Ureter (tissue), 1 donor: ENCODE results near the gene LCNL1. TPM values are rescaled to one million over a fixed set of nuclear protein-coding genes. Genes with fewer than 3 reads are reported as not detected.
A peak's percentile ranks its signal among the peaks of the same experiment; 100 is the strongest.

Experiments
- DNase-seq: peaks from one replicate; pipeline ENCODE4 v3.0.0-alpha.2; 2020; ENCODE audit warnings: low spot score
- total RNA-seq: library from RNA; stranded (reverse); gene quantifications from one replicate; pipeline ENCODE4 v1.2.4, GENCODE V29; 2023
- donor health status: DM: yes; HTN: yes; CAD: no.

The LCNL1 gene
- total RNA-seq, 1 donor from 2014 or later = 1.7 TPM

DNA sequence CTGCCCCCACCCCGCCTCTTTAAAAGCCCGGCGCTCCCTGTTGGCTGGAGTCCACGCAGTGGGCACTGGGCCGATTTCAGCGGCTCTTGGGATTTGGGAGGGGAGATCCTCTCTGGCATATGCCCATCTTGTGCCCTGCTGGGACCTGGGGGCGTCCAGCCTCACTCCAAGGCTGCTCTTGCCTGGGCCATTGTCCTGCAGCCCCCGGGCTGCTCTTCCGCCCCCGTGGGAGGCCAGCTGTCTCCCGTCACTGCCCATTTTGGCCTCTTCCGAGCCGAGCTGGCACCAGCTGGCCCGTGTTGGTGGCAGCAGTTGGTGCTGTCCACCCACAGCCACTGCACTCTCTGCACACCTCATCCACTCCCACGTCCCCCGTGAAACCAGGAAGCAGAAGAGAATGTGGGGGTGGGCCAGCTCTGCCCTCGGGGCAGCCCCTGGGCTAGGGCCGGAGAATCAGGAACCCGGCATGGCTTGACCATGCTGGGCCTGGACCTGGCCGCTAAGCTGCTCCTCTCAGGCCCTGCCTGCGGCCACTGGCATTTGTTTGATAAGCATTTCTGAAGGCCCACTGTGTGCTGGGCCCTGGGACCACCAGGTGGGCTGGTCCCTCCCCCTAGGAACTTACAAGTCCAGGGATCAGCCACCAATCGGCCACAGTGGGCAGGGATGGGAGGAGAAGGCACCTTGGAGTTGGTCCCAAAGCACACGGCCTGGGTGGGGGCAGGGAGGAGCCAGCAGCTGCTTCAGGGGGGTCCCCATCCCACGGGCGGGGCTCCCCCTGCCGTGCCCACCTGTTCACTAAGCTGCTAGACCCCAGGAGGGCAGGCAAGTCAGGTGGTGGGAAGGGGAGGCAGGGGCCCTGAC lies 35.5 kb upstream of the LCNL1 start:
- DNase-seq = no peak

DNA sequence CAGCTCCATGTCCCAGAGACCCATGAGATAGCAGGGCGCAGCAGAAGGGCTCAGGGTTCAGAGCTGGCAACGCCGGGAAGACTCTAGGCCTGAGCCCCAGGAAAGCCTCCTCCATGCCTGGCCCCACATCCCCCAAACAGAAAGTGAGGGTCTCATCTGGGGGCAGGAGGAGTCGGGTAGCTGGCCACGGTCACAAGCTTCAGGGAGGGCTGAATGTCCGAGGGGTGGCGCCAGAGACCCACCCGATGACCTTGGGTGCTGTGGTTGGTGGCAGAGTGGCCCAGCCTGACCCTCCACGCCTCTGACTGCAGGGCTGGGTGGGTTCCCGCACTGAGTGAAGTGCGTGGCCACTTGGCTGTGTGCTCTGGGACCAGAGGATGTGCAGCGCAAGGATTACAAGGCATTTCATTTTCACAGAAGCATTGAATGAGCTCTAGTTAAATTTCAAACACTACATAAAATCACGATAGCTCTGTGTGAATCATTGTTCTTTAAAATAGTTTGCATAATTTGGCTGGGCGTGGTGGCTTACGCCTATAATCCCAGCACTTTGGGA lies 34.8 kb upstream of the LCNL1 start:
- no peak for DNase-seq

DNA sequence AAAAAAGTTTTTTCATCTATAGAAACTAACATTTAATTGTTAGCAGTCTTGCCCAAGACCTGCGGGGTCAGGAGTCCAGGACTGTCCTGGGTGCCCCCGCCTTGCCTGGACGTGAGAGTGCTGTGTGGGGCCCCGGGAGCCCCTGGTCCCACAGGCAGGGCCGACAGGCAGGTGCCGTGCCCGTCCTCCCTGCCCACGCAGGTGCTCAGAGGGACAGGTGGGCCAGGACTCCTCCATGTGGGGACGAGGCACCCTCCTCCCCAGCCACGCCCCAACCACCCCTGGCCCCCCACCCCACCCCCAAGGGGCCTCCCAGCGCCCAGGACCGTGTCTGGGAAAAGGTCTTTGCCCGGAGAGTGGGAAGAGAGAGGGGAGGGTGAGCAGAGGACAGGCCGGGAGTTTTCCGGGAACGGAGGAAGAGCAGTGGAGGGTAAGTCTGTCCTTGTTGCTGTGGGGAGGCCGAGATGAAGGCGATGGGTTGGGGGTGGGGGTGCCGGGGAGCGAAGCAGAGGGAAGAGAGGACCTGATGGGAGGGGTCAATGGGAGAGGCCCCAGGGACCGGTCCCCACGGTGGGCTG lies 33.5 kb upstream of the LCNL1 start:
- no peak for DNase-seq

DNA sequence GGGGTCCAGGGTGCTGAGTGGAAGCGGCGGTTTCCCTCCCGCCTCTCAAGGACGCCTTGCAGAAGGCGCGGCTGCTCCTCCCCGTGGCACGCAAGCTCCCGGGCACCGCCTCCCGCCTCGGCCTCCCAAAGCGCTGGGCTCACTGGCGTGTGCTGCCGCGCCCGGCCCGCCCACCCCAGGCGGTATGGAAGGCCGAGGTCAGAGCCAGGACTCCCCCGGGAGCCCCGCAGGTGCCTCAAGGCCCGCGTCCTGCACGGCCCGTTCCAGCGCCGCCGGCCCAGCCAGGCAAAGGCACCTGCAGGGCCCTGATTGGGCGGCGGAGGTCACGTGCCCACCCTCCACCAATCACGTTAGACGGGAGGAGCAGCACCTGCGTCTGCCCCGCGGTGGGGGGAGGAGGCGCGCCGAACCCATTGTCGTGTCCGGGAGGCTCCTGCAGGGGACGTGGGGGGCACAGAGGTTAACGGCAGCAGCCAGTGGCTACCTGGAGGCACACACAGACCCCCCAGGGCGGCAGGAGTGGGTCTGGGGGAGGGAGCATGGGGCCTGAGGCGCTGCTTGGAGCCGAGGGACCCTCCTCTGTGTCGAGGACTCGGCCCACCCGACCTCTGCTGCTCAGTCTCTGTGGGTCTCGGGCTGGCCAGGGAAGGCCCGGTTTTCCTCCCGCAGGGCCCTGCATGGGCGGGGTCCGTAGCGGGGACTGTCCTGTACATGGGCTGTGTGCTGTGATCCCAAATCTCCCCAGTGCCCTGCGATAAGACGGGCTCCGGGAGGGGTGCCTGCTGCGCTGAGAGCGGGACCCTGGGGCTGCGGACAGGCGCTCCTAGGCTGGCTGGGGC lies 32.8 kb upstream of the LCNL1 start:
- peak; percentile 96 for DNase-seq

DNA sequence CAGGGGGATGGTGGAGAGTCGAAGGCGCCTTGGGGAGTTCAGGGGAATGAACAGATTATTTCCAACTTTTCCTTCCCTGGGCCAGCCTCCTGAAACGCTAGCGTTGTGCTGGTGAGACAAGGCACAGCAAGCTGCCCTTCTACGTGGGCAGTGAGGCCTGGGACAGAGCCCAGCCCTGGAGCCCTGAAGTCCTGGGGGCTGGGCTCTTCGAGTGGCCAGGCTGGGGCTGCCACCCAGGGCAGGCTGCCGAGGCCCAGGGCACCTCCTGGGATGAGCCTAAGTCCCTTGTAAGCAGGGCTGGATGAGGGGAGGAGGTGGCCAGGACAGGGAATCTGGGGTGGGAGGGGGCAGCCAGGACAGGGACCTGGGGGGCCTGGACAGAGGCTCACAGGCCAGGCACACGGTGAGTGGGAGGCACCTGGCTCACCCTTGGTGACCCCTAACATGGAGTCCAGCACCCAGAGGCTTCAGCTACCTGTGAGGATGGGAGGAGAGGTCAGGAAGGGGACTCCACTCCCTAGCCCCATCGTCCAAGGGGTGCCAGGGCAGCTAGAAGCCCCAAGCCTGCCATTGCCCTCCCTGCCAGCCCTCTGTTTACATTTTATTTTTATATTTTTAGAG lies 32.0 kb upstream of the LCNL1 start:
- no peak for DNase-seq

DNA sequence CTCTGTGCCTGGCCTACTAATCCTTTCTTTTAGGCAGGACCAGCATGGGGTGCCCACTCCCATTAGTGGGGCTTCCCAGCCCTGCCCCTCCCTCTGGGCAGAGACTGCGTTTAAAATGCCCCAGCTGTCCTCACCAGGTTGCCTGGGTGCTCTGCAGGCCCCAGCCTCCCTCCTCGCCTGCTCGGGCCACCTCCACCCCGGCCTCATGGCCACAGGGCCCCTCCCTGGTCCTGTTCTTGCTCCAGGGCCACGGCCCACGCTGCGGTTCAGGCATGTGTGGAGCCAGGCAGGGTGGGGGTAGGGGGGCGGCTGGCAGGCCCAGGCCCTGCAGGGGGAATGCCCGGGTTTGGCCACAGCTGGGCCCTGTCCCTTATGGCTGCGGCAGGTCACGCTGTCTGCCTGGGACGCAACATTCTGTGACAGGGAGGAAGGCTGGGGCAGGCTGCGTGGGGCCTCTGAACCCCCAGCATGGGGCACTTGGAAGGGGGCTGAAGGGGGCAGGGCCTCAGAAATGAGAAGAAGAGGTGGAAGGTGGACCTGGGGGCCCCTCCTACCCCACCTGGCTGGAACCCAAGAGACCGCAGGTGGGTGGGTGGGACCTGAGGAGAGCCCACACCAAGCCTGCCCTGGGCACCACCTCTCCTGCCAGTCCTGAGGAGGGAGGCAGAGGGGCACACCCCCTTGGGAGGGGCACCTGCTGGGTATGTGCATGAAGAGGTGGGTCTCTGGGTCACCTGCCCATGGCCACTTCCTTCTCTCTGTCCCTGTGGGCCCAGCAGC lies 31.1 kb upstream of the LCNL1 start, which contains the start of gene LCN12:
LCN12 (plus strand) TSS at position 733 of the 780 bp plus-strand sequence. CDS start 55 bp downstream, outside the sequence.
- no peak for DNase-seq

DNA sequence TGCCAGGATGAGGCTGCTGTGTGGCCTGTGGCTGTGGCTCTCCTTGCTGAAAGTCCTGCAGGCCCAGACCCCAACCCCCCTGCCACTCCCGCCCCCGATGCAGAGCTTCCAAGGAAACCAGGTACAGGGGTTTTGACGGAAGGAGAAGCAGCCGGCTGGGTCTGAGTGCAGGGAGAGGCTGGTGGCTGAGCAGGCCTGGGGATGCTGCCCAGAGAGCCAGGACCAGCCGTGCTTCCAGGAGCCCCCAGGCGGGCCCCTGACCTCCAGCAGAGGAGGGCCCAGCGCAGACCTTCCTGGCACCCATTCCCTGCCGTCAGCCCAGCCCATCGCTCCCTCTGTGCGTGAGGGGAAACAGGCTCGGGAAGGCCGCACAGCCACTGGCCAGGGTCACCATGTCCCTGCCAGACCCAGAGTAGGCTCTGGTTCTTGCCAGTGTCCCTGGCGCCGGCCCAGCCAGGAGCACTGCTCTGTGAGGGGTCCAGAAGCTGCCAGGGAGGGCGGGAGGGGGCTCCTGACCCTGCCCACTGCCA lies 30.4 kb upstream of the LCNL1 start:
- DNase-seq = no peak

DNA sequence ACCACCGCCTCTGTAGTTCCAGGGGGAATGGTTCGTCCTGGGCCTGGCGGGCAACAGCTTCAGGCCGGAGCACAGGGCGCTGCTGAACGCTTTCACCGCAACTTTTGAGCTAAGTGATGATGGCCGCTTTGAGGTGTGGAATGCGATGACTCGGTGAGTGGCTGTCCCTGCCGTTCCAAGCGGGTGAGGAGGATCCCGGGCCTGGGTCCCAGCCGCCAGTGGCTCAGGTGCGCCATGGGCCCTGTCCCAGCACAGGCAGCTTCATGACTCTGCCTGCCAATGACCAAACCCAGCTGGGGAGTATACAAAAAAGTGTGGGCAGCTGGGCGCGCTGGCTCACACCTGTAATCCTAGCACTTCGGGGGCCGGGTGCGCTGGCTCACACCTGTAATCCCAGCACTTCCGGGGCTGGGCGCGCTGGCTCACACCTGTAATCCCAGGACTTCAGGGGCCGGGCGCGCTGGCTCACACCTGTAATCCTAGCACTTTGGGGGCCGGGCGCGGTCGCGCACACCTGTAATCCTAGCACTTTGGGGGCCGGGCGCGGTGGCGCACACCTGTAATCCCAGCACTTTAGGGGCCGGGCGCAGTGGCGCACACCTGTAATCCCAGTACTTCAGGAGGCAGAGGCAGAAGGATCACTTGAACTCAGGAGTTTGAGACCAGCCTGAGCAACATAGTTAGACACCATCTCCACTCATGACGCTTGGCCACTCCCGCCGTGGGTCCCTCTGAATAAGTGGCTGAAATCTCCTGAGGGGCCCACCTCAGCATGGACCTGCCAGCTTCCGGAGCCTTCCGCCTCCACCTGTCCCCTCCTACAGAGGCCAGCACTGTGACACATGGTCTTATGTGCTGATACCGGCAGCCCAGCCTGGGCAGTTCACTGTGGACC lies 29.7 kb upstream of the LCNL1 start:
- DNase-seq = no peak

DNA sequence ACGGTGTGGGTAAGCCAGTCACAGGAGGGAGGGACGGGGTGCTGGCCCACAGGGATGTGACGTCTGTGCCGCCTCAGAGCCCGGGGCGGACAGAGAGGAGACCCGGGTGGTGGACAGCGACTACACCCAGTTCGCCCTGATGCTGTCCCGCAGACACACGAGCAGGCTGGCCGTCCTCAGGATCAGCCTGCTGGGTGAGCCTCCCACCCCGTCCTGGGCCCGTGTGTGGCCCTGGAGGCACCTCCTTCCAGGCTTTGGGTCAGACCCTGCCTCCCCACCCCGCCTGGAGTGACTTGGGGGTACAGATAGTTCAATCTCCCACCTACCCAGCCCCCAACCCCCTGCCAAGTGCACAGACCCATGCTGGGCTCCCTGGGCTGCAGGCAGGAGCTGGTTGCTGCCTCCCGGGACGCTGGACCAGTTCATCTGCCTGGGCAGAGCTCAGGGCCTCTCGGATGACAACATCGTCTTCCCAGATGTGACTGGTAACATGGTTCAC lies 29.0 kb upstream of the LCNL1 start:
- DNase-seq = no peak

DNA sequence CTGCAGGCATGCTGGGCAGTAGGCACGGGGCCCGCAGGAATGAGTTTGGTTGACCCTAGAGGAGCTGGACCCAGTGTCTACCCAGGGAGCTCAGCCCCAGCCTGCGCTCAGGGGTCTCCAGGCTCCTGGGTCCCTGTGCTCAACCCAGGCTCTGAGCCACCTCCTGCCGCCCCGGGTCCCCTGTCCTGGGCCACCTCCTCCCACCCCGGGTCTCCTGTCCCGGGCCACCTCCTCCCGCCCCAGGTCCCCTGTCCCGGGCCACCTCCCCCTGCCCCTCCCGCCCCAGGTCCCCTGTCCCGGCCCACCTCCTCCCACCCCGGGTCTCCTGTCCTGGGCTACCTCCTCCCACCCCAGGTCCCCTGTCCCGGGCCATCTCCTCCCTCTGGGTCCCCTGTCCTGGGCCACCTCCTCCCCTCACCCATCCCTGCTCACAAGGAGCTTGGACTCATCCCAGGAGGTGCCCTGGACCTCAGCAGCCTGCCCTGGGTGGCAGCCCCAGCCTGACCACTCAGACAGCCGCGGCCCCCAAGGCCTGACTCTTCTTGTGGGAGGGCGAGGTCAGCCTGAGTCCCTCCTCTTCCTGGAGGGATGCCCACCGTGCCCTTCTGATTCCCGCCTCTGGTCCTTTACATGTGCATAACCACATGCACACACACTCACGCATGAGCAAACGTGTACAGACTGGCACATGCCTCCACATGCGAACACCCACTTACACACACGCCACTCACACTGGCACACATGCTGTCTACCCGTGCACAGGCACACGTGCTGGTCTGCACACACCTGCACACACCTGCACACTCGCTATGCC lies 28.3 kb upstream of the LCNL1 start:
- no peak for DNase-seq

DNA sequence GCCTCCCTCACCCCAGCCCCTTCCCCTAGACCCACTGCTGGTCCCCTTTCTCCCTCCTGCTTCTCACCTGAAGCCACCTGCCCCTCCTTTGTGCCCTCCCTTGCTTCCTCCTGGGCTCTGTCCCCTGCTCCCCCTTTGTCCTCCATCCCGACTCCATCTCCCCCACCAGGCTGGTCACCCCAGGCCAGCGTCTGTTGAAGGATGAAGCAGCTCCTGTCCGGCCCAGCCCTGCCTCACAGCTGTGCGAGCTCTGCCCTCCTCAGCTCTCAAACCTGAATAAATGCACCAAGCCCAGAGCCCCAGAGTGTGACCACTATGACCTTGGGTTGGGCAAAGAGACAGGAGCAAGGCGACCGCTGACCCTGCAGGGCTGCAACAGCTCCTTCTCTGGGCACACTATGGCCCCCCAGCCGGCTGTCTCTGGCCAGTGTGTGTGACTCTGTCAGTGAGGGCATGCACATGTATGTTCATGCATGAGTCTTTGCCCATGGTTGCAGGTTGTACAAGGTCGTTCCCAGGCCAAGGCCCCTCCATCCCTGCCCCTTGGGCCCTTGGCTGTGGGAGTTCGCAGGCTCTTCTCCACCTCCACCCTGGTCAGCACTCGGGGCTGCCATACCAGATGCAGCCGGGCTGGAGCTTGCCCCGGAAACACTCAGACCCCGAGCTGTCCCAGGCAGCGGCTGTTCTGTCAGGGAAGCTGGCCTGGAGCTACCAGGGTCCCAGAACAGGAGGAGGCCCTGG lies 27.4 kb upstream of the LCNL1 start:
- no peak for DNase-seq

DNA sequence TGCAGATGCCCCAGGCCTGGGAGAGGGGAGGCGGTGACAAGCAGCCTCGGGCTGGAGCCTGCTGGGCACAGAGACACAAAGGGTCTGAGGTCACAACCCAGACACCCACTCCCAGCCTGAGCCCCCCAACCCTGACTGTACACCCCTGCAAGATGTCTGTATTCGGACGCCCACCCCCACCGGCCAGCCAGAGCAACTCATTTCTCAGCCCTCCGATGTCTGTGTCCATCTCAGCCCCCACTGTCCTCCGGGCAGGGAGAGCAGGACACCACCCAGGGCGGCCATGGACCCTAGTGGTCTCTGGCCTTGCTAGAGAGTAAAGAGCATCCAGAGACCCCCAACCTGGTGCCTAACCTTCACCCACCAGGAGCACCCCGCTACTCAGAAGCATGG lies 26.9 kb upstream of the LCNL1 start:
- DNase-seq = no peak

DNA sequence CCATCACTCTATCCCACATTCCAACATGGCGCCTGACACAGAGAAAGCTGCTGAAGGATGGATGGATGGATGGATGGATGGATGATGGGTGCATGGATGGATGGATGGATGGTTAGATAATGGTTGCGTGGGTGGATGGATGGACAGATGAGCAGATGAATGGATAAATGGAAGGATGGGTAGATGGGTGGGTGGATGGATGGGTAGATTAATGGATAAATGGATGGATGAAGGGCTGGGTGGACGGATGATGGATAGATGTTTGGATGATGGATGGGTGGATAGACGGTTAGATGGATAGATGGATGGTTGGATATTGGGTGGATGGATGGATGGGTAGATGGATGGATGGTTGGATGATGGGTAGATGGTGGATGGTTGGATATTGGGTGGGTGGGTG lies 26.2 kb upstream of the LCNL1 start:
- no peak for DNase-seq

DNA sequence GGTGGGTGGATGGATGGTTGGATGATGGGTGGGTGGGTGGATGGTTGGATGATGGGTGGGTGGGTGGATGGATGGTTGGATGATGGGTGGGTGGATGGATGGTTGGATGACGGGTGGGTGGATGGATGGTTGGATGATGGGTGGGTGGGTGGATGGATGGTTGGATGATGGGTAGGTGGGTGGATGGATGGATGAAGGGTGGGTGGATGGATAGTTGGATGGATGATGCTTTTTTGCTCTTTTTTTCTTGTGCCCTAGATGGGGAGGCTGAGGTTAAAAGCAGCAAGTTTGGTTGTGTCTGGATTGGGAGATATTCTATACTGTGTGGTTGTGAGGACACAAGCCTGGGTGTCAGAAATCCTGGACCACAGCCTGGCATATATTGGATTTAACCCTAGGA lies 25.3 kb upstream of the LCNL1 start:
- no peak for DNase-seq

DNA sequence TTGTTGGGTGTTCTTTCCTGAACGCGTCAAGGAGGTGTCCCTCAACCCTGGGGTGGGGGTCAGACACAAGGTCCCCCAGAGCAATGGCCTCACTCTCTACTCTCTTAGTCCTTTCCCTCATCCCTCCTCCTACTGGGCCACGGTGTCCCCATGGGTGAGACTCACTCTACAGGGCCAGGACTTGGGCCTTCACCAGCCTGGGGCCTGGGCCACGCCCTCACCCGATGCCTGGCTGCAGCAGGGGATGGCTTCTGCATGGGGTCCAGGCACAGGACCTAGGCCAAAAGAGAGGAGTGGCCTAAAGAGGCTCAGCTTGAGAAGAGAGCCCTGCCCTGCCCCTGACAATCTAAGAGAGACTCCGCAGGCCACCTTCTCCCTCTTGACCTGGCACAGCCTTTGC lies 24.9 kb upstream of the LCNL1 start:
- DNase-seq = no peak

DNA sequence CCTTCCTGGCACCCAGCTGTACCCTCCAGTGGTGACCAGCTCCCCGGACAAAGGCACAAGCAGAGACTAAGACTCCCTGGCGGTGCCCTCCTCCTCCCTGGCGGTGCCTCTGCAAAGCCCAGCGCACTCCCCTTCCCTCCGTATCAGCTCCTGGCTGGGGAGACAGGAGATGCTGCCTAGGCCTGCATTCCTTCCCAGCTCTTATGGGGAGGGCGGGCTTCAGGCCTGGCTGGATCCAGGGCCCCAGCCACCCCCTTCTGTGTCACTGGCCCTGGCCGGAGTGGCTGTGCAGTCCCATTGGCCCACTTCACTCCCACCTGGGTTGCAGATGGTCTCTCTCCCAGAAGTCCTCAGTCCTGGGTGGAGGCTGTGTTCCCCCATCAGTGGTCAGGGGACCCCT lies 24.3 kb upstream of the LCNL1 start:
- no peak for DNase-seq

DNA sequence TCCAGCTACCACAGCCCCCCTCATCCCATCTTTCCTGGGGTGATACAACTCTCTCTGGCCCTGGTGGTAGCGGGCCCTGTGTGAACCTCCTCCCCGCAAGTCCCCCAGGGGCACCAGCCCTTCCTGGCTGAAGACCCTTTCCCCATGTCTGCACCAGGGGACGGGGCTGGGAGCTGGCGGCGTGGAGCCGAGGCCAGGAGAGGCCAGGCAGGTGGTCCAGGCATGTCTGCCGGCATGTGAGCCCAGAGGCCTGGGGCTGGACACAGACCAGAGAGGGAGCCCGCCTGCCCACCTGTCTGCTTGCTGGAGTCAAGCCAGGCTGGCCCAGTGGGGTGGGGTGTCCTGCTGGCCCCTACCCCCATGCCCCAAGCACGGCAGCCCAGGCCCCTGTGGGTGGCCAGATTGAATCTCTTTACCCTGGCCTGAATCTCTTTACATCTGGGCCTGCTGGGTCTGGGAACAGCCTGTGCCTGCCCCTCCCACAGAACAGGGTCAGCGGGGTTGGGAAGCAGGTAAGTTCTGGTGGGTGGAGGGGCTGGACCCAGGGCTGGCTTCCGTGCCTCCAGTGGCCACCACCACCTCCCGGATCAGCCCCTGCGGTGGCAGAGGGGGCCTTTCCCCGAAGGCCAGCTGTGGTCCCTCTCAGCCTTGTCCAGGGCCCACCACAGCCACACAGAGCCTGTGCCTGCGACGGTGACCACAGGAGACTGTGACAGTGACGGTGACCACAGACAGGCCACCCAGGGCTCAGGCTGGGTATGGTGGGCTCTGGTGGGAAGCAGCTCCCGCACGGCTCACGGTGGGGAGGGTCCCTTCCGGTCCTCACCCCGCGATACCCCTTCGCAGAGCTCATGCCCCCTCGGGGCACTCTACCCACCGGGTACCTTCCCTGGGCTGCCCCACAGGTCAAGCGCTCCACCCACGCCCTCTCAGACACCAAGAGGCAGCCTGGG lies 23.6 kb upstream of the LCNL1 start:
- DNase-seq = no peak
